ENCODE data around the gene NIF3L1.

NIF3L1 gene

GRCh38 chr2:200888704-200889625, at the start of gene NIF3L1, which contains the start of gene PPIL3:
Gene NIF3L1, plus strand, starts transcription at chr2:200889371. Its CDS starts 2,573 bp downstream, at chr2:200891944.
Gene PPIL3, minus strand, starts transcription at chr2:200889077. Its CDS starts 1,462 bp downstream, at chr2:200887615.
- peak; percentile 88 for DNase-seq

- DNase-seq, result no peak
These were observed 49.7 kb upstream of the NIF3L1 start for GRCh38 chr2:200839513-200839912.

GRCh38 chr2:200843993-200844948, 44.9 kb upstream of the NIF3L1 start:
- no peak for DNase-seq

- DNase-seq, result no peak
These were observed 44.0 kb upstream of the NIF3L1 start for GRCh38 chr2:200845194-200845593.

- DNase-seq, result no peak
These were observed 43.4 kb upstream of the NIF3L1 start for GRCh38 chr2:200845669-200846325.

- DNase-seq, result no peak
These were observed 41.9 kb upstream of the NIF3L1 start for GRCh38 chr2:200847269-200847668.

GRCh38 chr2:200847939-200848338, 41.2 kb upstream of the NIF3L1 start:
- DNase-seq, result no peak

- no peak for DNase-seq
These were observed 38.5 kb upstream of the NIF3L1 start for GRCh38 chr2:200850512-200851256.

- no peak for DNase-seq
These were observed 37.5 kb upstream of the NIF3L1 start for GRCh38 chr2:200851398-200852248.

GRCh38 chr2:200852605-200853004, 36.6 kb upstream of the NIF3L1 start:
- DNase-seq, result no peak

GRCh38 chr2:200856806-200857205, 32.4 kb upstream of the NIF3L1 start:
- DNase-seq, result no peak

- DNase-seq, result no peak
These were observed 28.9 kb upstream of the NIF3L1 start for GRCh38 chr2:200860092-200860795.

GRCh38 chr2:200861617-200862155, 27.5 kb upstream of the NIF3L1 start:
- no peak for DNase-seq

- DNase-seq, result no peak
These were observed 26.6 kb upstream of the NIF3L1 start for GRCh38 chr2:200862532-200863000.

GRCh38 chr2:200863782-200864175, 25.4 kb upstream of the NIF3L1 start:
- DNase-seq, result no peak

GRCh38 chr2:200864176-200865034, 24.8 kb upstream of the NIF3L1 start, which contains the start of gene CLK1:
Gene CLK1, minus strand, starts transcription at chr2:200864658. Its CDS starts 2,796 bp downstream, at chr2:200861862.
- peak; percentile 37 for DNase-seq

- no peak for DNase-seq
These were observed 20.2 kb upstream of the NIF3L1 start for GRCh38 chr2:200869014-200869413.

- DNase-seq, result no peak
These were observed 18.0 kb upstream of the NIF3L1 start for GRCh38 chr2:200871151-200871550.

- DNase-seq, result no peak
These were observed 15.6 kb upstream of the NIF3L1 start for GRCh38 chr2:200873560-200873959.

Measured in NCI-H1436 treated with DMSO at 0.1 percent for 48 hours (cell line).